T-helper 2 cell treated with Interferon-gamma antibody and Interleukin-4, amounts not matched to agents 100 ng/mL and 5 ng/mL, for 36 hours (primary cell): Measurements from ENCODE around the gene TBX2. TPM values are rescaled to one million over a fixed set of nuclear protein-coding genes. Genes with fewer than 3 reads are reported as not detected.

Experiments
- intact Hi-C: fragments of 100-400 bp; cut with micrococcal nuclease; formaldehyde crosslinking; loops from one replicate; pipeline ENCODE4 v1.15.1; 2023
- total RNA-seq: library from RNA; stranded (reverse); gene quantifications from 2 replicates; pipeline ENCODE4 v1.2.3, GENCODE V29; 2022

TBX2 gene
- total RNA-seq, 1 donor from 2014 or later = not detected

DNA sequence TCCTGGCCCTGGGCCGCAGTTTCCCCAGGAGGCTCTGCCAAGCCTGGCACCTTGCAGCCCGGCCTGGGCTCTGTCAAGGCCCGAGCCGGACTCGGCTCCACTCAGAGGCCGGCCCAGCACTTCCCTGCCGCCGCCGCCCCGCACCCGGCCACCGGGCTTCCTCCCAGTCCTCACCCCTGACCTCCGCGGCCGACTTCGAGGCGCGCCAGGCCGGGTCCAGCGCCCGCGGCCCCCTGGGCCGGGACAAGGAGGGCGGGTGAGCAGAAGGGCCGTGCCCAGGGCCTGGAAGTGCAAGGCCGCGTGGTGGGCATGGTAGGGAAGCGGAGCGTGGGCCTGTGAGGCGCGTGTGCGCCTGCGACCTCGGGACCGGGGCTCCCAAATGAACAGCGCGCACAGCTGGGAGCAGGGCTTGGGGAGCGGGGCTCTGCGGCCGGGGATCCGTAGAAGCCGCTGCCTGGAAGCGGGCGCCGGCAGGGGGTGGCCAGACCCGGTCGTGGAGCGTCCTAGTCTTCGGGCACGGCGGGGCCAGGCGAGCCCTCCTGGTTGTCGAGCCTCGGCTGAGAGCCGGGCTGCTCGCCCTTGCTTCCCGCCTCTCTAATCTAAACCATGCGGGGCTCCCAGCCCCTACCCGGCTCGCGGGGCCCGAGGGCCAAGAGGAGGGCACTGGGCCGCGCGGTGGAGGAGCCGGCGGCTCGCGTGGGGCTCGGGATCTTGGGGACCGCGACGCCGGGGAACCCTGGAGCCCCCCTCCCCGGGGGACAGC lies 52.1 kb downstream of the TBX2 start:
- intact Hi-C loops = loop anchor here (1.0 kb wide), 1 partner anchor 46 kb away; no protein-coding TSS in a partner anchor

DNA sequence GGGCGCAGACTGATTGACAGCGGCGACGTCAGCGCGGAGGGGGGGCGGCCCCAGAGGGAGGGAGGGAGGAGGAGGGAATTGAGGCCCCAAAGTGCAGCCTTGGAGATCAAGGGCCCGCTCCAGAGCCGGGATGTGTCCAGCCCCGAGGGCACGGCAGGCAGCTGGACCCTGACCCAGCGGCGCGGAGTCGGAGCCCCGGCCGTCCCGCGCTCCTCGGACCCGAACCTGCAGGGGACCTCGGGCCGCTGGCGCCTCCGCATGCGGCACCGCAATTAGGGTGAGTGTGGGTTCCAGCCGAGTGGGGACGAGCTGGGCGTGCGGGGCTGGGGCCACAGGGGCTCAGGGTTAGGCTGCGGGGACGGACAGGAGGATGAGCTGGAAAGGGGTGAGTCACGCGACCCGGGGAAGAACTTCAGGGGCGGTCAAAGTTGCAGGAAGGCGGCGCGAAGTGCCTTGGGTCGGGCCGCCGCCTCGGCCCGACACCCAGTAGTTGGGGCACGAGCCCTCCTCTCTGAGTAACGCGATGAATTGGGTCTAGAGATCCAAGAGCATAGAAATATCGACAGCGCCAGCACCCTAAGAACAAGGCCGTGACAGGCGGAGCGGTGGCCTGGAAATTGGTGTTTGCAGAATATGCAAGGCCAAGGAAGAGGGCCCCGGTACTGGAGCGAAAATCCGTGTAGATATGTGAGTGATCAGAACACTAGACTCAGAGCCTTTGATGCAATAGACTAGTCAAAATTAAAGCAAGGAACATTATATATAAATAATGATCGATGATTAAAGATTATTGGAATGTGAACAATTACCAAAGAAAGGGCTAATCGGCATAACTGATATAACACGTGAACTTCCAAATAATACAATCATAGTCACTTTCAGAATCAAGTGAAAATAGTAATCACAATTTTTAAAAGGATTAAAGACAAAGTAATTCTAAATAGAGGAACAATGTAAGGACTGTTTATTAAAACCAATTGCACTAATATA lies 53.0 kb downstream of the TBX2 start, which contains the start of gene TBX4:
Gene TBX4 (plus strand): TSS at position 122 of the 990 bp plus-strand sequence. CDS start 4,069 bp downstream, outside the sequence.
- intact Hi-C loops = loop anchor here (1.0 kb wide), 1 partner anchor 47 kb away; no protein-coding TSS in a partner anchor

- intact Hi-C loops = no loop called here
Measured at GRCh38 chr17:61453566-61454380, 54.1 kb downstream of the TBX2 start.

DNA sequence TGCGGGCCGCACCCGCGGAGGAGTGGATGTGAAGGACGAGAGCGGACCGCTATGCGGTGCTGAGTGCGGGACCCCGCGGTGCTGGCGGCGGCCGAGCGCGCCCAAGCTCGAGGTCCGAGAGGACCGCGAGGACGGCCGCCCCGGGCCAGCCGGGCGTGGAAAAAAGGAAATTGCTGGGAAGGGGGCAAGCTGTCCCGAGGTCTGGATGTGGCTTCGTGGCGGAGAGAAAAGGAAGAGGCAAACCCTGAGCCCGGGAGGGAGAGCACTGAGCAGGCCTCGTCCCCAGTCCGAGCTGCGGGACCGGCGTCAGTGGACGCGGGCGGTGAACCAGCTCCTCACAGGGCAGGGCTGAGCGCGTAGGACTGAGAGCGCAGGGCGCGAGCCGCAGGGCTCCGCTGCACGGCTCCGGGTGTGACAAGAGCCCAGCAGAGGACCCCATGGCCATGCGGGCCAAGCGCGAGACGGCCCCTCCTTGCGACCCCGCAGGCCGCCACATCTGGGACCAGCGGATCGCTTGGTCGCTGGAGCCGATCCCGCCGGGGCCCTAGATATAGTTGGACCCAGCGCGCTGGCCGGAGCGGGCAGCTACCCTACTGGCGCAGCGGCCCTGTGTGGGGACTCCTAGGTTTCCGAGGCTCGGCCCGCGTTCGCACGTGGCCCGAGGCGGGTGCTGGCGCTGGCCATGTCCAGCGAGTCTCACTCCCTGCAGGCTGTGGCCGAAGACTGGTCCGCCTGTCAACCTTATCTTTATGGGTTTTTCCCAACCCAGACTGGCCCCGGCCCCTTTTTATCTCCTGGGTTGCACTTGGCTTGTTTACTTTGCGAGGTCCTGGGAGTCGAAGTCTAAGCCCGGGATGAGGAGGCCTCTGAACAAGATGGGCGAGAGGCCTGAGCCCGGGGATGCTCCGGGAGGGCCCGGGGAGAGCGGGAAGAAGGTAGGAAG lies 55.0 kb downstream of the TBX2 start:
- intact Hi-C loops = no loop called here

GRCh38 chr17:61455324-61456060 lies 55.8 kb downstream of the TBX2 start:
- intact Hi-C loops = no loop called here

- intact Hi-C loops = no loop called here
Measured at GRCh38 chr17:61456061-61456681, 56.5 kb downstream of the TBX2 start.

DNA sequence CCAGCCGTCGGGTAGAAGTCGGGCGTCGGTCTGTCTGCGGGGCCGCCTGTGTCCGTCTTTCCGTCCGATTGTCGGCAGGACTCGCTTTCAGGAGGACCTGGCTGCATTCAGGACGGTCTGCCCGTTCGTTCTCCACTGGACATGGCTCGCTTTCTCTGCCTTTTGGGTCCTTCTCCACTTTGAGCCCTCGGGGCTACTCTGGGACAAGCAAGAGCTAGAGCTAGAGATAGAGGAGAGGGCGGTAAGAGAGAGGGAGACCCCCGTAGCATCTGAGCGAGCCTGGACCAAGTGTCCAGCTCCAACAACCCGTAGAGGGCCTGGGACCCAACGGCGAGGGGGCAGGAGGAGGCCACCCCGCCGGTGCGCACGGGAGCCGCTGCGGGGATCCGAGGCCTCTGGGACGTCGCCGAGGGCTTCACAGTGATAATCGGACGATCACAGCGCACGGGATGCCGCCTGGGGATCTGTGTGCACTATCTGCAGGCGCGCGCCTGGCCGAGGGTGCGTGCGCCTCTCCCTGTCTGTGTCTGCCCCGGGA lies 57.1 kb downstream of the TBX2 start:
- intact Hi-C loops = no loop called here

GRCh38 chr17:61457226-61457983 lies 57.8 kb downstream of the TBX2 start:
- intact Hi-C loops = no loop called here

GRCh38 chr17:61458000-61458399 lies 58.4 kb downstream of the TBX2 start:
- intact Hi-C loops = no loop called here

GRCh38 chr17:61458421-61459141 lies 58.9 kb downstream of the TBX2 start:
- intact Hi-C loops = no loop called here

Other genes starting within 250 kb of the TBX2 start
- gene TBX4, start 52.6 kb downstream of the TBX2 start, total RNA-seq = not detected in 2 replicates
- gene NACA2, start 191.4 kb downstream of the TBX2 start, total RNA-seq = not detected in 2 replicates